ENCODE measurements around the gene FAM161A. TPM values are rescaled to one million over a fixed set of nuclear protein-coding genes. Genes with fewer than 3 reads are reported as not detected.

FAM161A gene
- total RNA-seq, 1 experiment from 2014 or later: 10.1 TPM

DNA sequence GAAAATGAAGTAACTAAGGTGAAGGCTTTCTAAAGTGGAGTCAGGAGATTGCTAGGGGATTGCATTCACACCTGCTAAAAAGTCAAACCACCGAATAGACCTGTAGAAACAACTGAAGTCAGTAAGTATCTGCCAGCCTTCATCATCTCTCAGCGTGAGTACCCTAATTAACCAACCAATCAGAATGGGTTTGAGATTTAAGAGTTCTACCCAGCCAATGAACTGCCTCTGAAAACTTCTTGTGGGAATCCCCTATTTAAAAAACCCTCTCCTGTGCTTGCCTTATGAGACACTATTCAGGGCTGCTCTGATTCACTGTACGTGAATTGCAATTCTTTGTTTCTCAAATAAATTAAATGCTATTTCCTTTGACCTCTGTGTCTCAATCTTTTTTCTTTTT, 3.4 kb upstream of the FAM161A start:
- Histone ChIP-seq H3K9me3 (ENCODE audit: control insufficient read depth, insufficient read depth, low read depth, low read length) (no peaks in the 10 kb centered on the region), H3K36me3 (ENCODE audit: control insufficient read depth, insufficient read depth, low read length) (no peaks in the 10 kb centered on the region), H3K4me1 (ENCODE audit: control insufficient read depth, insufficient read depth, low read length) (peaks cover 10% of the 10 kb centered on the region), H3K4me3 (ENCODE audit: low read depth in 2 of 2, low read length in 2 of 2) (no peak overlapping the region), H3K27me3 (ENCODE audit: control insufficient read depth, insufficient read depth, low read length) (no peaks in the 10 kb centered on the region), H3K27ac (ENCODE audit: low read length) (no peak overlapping the region)
- intact Hi-C loops (cut with micrococcal nuclease; ENCODE audit: unreplicated experiment): no loop called here
- in situ Hi-C loops (cut with HindIII; ENCODE audit: low pct_unique_long_range_greater_than_20kb, low sequenced_read_pairs): no loop called here
- ChIA-PET POLR2A (no interaction called here), CTCF (no interaction called here)
- no peak for ATAC-seq
- TF ChIP-seq, protein P1, sequence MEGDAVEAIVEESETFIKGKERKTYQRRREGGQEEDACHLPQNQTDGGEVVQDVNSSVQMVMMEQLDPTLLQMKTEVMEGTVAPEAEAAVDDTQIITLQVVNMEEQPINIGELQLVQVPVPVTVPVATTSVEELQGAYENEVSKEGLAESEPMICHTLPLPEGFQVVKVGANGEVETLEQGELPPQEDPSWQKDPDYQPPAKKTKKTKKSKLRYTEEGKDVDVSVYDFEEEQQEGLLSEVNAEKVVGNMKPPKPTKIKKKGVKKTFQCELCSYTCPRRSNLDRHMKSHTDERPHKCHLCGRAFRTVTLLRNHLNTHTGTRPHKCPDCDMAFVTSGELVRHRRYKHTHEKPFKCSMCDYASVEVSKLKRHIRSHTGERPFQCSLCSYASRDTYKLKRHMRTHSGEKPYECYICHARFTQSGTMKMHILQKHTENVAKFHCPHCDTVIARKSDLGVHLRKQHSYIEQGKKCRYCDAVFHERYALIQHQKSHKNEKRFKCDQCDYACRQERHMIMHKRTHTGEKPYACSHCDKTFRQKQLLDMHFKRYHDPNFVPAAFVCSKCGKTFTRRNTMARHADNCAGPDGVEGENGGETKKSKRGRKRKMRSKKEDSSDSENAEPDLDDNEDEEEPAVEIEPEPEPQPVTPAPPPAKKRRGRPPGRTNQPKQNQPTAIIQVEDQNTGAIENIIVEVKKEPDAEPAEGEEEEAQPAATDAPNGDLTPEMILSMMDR (IDR thresholded peaks at IDR 0.05): no peak
- TF ChIP-seq SIN3A (IDR thresholded peaks at IDR 0.05; ENCODE audit: borderline replicate concordance, insufficient read depth, low read depth, low read length) (no peak), POLR2AphosphoS5 (IDR thresholded peaks at IDR 0.05; ENCODE audit: low read depth, low read length) (no peak), TCF7L2 (IDR thresholded peaks at IDR 0.05; ENCODE audit: low read depth, low read length) (no peak)
- TF ChIP-seq, protein P2, sequence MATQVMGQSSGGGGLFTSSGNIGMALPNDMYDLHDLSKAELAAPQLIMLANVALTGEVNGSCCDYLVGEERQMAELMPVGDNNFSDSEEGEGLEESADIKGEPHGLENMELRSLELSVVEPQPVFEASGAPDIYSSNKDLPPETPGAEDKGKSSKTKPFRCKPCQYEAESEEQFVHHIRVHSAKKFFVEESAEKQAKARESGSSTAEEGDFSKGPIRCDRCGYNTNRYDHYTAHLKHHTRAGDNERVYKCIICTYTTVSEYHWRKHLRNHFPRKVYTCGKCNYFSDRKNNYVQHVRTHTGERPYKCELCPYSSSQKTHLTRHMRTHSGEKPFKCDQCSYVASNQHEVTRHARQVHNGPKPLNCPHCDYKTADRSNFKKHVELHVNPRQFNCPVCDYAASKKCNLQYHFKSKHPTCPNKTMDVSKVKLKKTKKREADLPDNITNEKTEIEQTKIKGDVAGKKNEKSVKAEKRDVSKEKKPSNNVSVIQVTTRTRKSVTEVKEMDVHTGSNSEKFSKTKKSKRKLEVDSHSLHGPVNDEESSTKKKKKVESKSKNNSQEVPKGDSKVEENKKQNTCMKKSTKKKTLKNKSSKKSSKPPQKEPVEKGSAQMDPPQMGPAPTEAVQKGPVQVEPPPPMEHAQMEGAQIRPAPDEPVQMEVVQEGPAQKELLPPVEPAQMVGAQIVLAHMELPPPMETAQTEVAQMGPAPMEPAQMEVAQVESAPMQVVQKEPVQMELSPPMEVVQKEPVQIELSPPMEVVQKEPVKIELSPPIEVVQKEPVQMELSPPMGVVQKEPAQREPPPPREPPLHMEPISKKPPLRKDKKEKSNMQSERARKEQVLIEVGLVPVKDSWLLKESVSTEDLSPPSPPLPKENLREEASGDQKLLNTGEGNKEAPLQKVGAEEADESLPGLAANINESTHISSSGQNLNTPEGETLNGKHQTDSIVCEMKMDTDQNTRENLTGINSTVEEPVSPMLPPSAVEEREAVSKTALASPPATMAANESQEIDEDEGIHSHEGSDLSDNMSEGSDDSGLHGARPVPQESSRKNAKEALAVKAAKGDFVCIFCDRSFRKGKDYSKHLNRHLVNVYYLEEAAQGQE (IDR thresholded peaks at IDR 0.05; ENCODE audit: insufficient read depth in 1 of 2, low read depth in 2 of 2, low read length in 1 of 2): no peak
- no TSS peak for BruUV-seq (replicated peaks)
- no peak for DNase-seq (ENCODE audit: low read depth, low spot score)

DNA sequence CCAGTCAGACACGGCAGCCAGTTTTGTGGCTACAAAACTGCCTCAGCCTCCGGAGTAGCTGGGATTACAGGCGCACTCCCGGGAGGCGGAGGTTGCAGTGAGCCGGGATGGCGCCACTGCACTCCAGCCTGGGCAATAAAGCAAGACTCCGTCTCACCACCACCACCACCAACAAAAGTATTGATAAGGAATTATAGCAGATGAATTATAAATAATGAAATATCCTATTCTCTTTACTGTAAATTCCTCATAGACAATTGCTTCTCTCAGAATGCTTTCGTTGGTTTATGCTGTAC, 1.4 kb upstream of the FAM161A start:
- intact Hi-C loops (cut with micrococcal nuclease; ENCODE audit: unreplicated experiment): no loop called here
- ChIA-PET POLR2A (interaction anchor here (0.6 kb wide), 2 partner anchors 11 to 490 kb away, joined by 5 to 9 read pairs; no protein-coding TSS in a partner anchor), CTCF (no interaction called here)
- Histone ChIP-seq H3K27me3 (ENCODE audit: control insufficient read depth, insufficient read depth, low read length) (no peaks in the 10 kb centered on the region), H3K4me1 (ENCODE audit: control insufficient read depth, insufficient read depth, low read length) (peaks cover 10% of the 10 kb centered on the region), H3K36me3 (ENCODE audit: control insufficient read depth, insufficient read depth, low read length) (no peaks in the 10 kb centered on the region), H3K4me3 (ENCODE audit: low read depth in 2 of 2, low read length in 2 of 2) (peak overlapping the region; percentile 95 to 99), H3K9me3 (ENCODE audit: control insufficient read depth, insufficient read depth, low read depth, low read length) (no peaks in the 10 kb centered on the region), H3K27ac (ENCODE audit: low read length) (peak overlapping the region; percentile 93)
- DNase-seq (ENCODE audit: low read depth, low spot score): no peak
- BruUV-seq (replicated peaks): no TSS peak
- in situ Hi-C loops (cut with HindIII; ENCODE audit: low pct_unique_long_range_greater_than_20kb, low sequenced_read_pairs): no loop called here
- TF ChIP-seq, protein P1 (IDR thresholded peaks at IDR 0.05): peak; percentile 6; the same call in 1 of the 2 replicates
- TF ChIP-seq, protein P2 (IDR thresholded peaks at IDR 0.05; ENCODE audit: insufficient read depth in 1 of 2, low read depth in 2 of 2, low read length in 1 of 2): no peak
- ATAC-seq: 0 out of 2 replicates have a peak, but pooled peaks have one; percentile 1
